Tibial artery (tissue), 4 donors: ENCODE measurements around the gene MALRD1.
"Not testable (repeated sequence)": the region's sequence is repeated elsewhere in the genome, so short reads cannot be mapped to it uniquely, and the experiment has no call there.

Experiments used
- DNase-seq, 2 donors: peaks; one replicate each; pipeline ENCODE4 v3.0.0-alpha.2; 2019
- H3K27ac ChIP-seq, 2 donors: fragments of 200-600 bp; sonication (generic) in 1 of 2; 1 replicate in 1 of 2; 2 replicates in 1 of 2; pipeline ENCODE4 v1.5.1; 2018 to 2019; ENCODE audit warnings: mild to moderate bottlenecking in 1 of 2
- H3K27me3 ChIP-seq, 2 donors: fragments of 200-600 bp; sonication (generic) in 1 of 2; one replicate each; pipeline versions ENCODE4 v1.5.1 to v1.6.0; 2016 to 2019
- H3K36me3 ChIP-seq, 3 donors: fragments of 200-600 bp; sonication (generic) in 2 of 3; one replicate each; pipeline ENCODE4 v1.5.1; 2016 to 2019; ENCODE audit warnings: mild to moderate bottlenecking in 2 of 3
- H3K4me1 ChIP-seq, 4 donors: fragments of 200-600 bp; sonication (generic) in 2 of 4; 1 replicate in 3 of 4; 2 replicates in 1 of 4; pipeline ENCODE4 v1.5.1; 2016 to 2019
- H3K4me3 ChIP-seq, 2 donors: fragments of 200-600 bp; sonication (generic) in 1 of 2; 1 replicate in 1 of 2; 2 replicates in 1 of 2; pipeline ENCODE4 v1.5.1; 2018 to 2019; ENCODE audit warnings: mild to moderate bottlenecking in 2 of 2
- H3K9me3 ChIP-seq, 3 donors: fragments of 200-600 bp; sonication (generic) in 1 of 3; one replicate each; pipeline ENCODE4 v1.5.1; 2016 to 2019
- CTCF ChIP-seq, 2 experiments: fragments of 200-600 bp in 1 of 2; fragments of 450-650 bp in 1 of 2; IDR thresholded peaks; one replicate each; pipeline ENCODE4 v1.5.1; 2017 to 2019; ENCODE audit warnings: antibody characterized with exemption in 2 of 2, mild to moderate bottlenecking in 1 of 2, moderate library complexity in 1 of 2
- intact Hi-C: fragments of 100-400 bp; cut with DNase I; formaldehyde crosslinking; loops from one replicate; pipeline ENCODE4 v1.15.0; 2023; ENCODE audit warnings: low total_unique reads

Gene MALRD1

GRCh38 chr10:19756919-19757318 is 708.3 kb downstream of the MALRD1 start:
- no peak overlapping the region for H3K27ac ChIP-seq
- H3K4me3 ChIP-seq: no peak overlapping the region
- no peaks in the 10 kb centered on the region for H3K4me1 ChIP-seq
- intact Hi-C loops: no loop called here
- DNase-seq: no peak
- no peaks in the 10 kb centered on the region for H3K36me3 ChIP-seq
- TF ChIP-seq CTCF (IDR thresholded peaks at IDR 0.05): no peak
- no peaks in the 10 kb centered on the region for H3K27me3 ChIP-seq
- H3K9me3 ChIP-seq: no peaks in the 10 kb centered on the region

- Histone ChIP-seq H3K4me1 (peaks cover 0 to 7% (median 0%) of the 10 kb centered on the region in 4 donors), H3K9me3 (no peaks in the 10 kb centered on the region), H3K36me3 (no peaks in the 10 kb centered on the region), H3K27ac (no peak overlapping the region), H3K4me3 (no peak overlapping the region), H3K27me3 (no peaks in the 10 kb centered on the region)
- no peak for TF ChIP-seq CTCF (IDR thresholded peaks at IDR 0.05)
- intact Hi-C loops: no loop called here
- no peak for DNase-seq
Observed at GRCh38 chr10:19762026-19762425, 713.4 kb downstream of the MALRD1 start.

GRCh38 chr10:19764111-19764510 is 715.5 kb downstream of the MALRD1 start:
- DNase-seq: no peak
- H3K4me1 ChIP-seq: peaks cover 0 to 14% (median 0%) of the 10 kb centered on the region in 4 donors
- intact Hi-C loops: no loop called here
- no peaks in the 10 kb centered on the region for H3K36me3 ChIP-seq
- TF ChIP-seq CTCF (IDR thresholded peaks at IDR 0.05): no peak
- no peaks in the 10 kb centered on the region for H3K27me3 ChIP-seq
- no peaks in the 10 kb centered on the region for H3K9me3 ChIP-seq
- no peak overlapping the region for H3K27ac ChIP-seq
- H3K4me3 ChIP-seq: no peak overlapping the region

GRCh38 chr10:19767876-19768275 is 719.3 kb downstream of the MALRD1 start:
- Histone ChIP-seq H3K27ac (no peak overlapping the region), H3K36me3 (no peaks in the 10 kb centered on the region), H3K9me3 (no peaks in the 10 kb centered on the region), H3K27me3 (no peaks in the 10 kb centered on the region), H3K4me3 (no peak overlapping the region), H3K4me1 (peaks cover 0 to 18% (median 0%) of the 10 kb centered on the region in 4 donors)
- intact Hi-C loops: no loop called here
- no peak for DNase-seq
- no peak for TF ChIP-seq CTCF (IDR thresholded peaks at IDR 0.05)

- peaks cover 0 to 15% (median 0%) of the 10 kb centered on the region in 4 donors for H3K4me1 ChIP-seq
- H3K27ac ChIP-seq, H3K4me3 ChIP-seq, DNase-seq, H3K9me3 ChIP-seq, H3K36me3 ChIP-seq, H3K27me3 ChIP-seq, intact Hi-C loops: not testable (repeated sequence)
Observed at GRCh38 chr10:19769826-19770225, 721.2 kb downstream of the MALRD1 start.

GRCh38 chr10:19772972-19773371 is 724.4 kb downstream of the MALRD1 start:
- Histone ChIP-seq H3K9me3 (no peaks in the 10 kb centered on the region), H3K36me3 (no peaks in the 10 kb centered on the region), H3K27me3 (no peaks in the 10 kb centered on the region), H3K27ac (no peak overlapping the region), H3K4me1 (peaks cover 0 to 15% (median 0%) of the 10 kb centered on the region in 4 donors), H3K4me3 (no peak overlapping the region)
- intact Hi-C loops: no loop called here
- DNase-seq: no peak
- TF ChIP-seq CTCF (IDR thresholded peaks at IDR 0.05): no peak
